Right lobe of liver (tissue), 4 donors: Measurements from ENCODE around the gene FCAMR.

Experiments used
- CTCF ChIP-seq, 4 donors: fragments of 200-600 bp in 3 of 4; fragments of 450-650 bp in 1 of 4; IDR thresholded peaks; one replicate each; pipeline versions ENCODE4 v1.5.1 to v1.8.0; 2016 to 2022; ENCODE audit warnings: antibody characterized with exemption in 4 of 4, mild to moderate bottlenecking in 2 of 4
- POLR2A ChIP-seq: fragments of 450-650 bp; IDR thresholded peaks from one replicate; pipeline ENCODE4 v1.6.1; 2017; ENCODE audit warnings: antibody characterized with exemption, mild to moderate bottlenecking
- donor health status: DM: no; HTN: no; CAD: no.
- donor health status: DM: no; HTN: no; CAD: no.
- donor health status: DM: no; HTN: yes; CAD: no.

DNA sequence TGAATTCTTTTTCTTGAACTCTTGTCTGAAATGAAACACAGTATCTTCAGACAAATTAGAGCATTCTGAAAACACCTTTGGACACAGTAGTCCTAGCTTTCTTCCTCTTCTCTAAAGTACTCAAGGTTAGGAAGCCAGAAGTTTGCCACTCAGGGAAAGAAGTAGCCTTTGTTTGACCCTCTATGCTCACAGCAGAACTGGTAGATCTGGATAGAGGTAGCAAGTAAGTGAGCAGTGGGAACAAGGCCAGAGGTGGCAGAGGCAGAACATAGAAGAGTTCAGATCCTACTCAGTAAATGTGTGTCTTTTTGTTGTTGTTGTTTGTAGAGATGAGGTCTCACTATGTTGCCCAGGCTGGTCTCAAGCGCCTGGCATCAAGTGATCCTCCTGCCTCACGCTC is 16.6 kb downstream of the FCAMR start:
- no peak for TF ChIP-seq CTCF (IDR thresholded peaks at IDR 0.05)
- no peak for TF ChIP-seq POLR2A
